H1 (cell line): ENCODE data around the gene CLCNKB.

Experiments used
- BACH1 ChIP-seq: IDR thresholded peaks from 2 replicates; pipeline ENCODE4 v1.6.1; 2012; ENCODE audit warnings: low read length, improper control_type of control experiment
- CBX5 ChIP-seq: fragments of 300-800, 300-1000 bp; sonication (generic); IDR thresholded peaks from 2 replicates; pipeline ENCODE4 v1.7.1; 2016; ENCODE audit warnings: antibody characterized with exemption, low read length, low read depth
- EP300 ChIP-seq, 2 experiments: IDR thresholded peaks; 1 replicate in 1 of 2; 2 replicates in 1 of 2; pipeline ENCODE4 v1.6.1; 2011 to 2012; ENCODE audit warnings: low read depth in 2 of 2, low read length in 2 of 2, mild to moderate bottlenecking in 2 of 2, borderline replicate concordance in 1 of 2, inconsistent platforms in 1 of 2, moderate library complexity in 1 of 2
- EZH2 ChIP-seq: fragments of 200-600 bp; sonication (generic); IDR thresholded peaks from 2 replicates; pipeline ENCODE4 v1.7.1; 2012; ENCODE audit warnings: low read depth, mild to moderate bottlenecking, moderate library complexity, low read length, inconsistent platforms; ENCODE audit not compliant: severe bottlenecking
- GABPA ChIP-seq: IDR thresholded peaks from 2 replicates; pipeline ENCODE4 v1.6.1; 2011; ENCODE audit warnings: mild to moderate bottlenecking, low read length, moderate library complexity, borderline replicate concordance; ENCODE audit not compliant: insufficient read depth
- PHF8 ChIP-seq: fragments of 200-600 bp; sonication (generic); conservative IDR thresholded peaks from 2 replicates; pipeline ENCODE4 v1.7.1; 2012; ENCODE audit warnings: low read depth, mild to moderate bottlenecking, inconsistent platforms, low read length, moderate library complexity
- POLR2A ChIP-seq, 2 experiments: IDR thresholded peaks; 1 replicate in 1 of 2; 2 replicates in 1 of 2; pipeline ENCODE4 v1.6.1; 2011; ENCODE audit warnings: low read depth in 2 of 2, low read length in 2 of 2, mild to moderate bottlenecking in 2 of 2; ENCODE audit errors: control extremely low read depth in 1 of 2
- POLR2AphosphoS5 ChIP-seq: IDR thresholded peaks from 2 replicates; pipeline ENCODE4 v1.6.1; 2011; ENCODE audit warnings: low read depth, low read length
- RAD21 ChIP-seq, 2 experiments: IDR thresholded peaks in 1 of 2; conservative IDR thresholded peaks in 1 of 2; 2 replicates each; pipeline ENCODE4 v1.6.1; 2011; ENCODE audit warnings: low read depth in 2 of 2, low read length in 2 of 2, improper control_type of control experiment in 1 of 2, inconsistent platforms in 1 of 2, mild to moderate bottlenecking in 1 of 2, moderate library complexity in 1 of 2
- SIN3A ChIP-seq, 2 experiments: IDR thresholded peaks in 1 of 2; conservative IDR thresholded peaks in 1 of 2; 2 replicates each; pipeline ENCODE4 v1.6.1; 2011 to 2012; ENCODE audit warnings: low read length in 2 of 2, improper control_type of control experiment in 1 of 2, low read depth in 1 of 2, mild to moderate bottlenecking in 1 of 2
- SP4 ChIP-seq: IDR thresholded peaks from 2 replicates; pipeline ENCODE4 v1.6.1; 2012; ENCODE audit warnings: low read length, inconsistent platforms
- TAF1 ChIP-seq: IDR thresholded peaks from 2 replicates; pipeline ENCODE4 v1.6.1; 2011; ENCODE audit warnings: mild to moderate bottlenecking, low read depth, low read length
- TF ChIP-seq, protein P1 (sequence below), 3 experiments: IDR thresholded peaks; 1 replicate in 2 of 3; 2 replicates in 1 of 3; pipeline versions ENCODE4 v1.5.1 to v1.6.1; 2011; ENCODE audit warnings: low read length in 3 of 3, mild to moderate bottlenecking in 3 of 3, inconsistent platforms in 2 of 3, low read depth in 1 of 3, moderate library complexity in 1 of 3; ENCODE audit not compliant: insufficient read depth in 1 of 3; ENCODE audit errors: control extremely low read depth in 1 of 3

DNA sequence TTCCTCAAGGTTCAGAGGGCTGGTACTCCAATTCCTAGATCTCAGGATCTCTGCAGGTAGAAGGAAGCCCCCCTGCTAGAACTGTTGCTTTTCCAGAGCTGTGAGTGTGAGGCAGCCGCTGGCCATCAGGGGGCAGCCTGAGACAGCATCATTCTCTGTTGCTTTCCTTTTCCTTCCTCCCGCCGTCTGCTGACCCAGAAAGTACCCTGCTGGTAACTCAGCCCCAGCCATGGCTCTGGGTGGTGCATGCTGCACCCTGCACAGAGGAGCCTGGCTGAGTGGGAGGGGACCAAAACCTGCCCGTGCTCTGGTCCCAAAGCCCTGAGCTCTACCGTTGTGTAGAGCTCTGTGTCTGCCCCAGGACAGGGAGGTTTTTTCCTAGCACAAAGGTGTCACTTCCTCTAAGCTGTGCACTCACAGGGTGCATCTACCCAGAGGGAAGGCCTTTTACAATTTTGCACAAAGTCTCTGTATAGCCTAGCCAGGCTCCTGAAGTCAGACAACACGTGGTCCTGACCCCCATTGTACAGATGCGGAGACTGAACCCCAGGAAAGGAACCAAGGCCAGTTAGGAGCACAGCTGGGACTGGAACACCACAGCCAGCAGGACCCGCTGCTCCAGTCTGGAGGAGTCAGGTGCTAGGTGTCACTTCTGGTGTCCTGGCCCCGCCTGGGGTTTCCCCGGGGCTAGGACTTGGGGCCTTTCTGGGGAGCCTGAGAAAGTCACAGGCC lies 35.5 kb downstream of the CLCNKB start:
- TF ChIP-seq CBX5 (no peak), SIN3A (conservative IDR thresholded peaks at IDR 0.05 in 1 of 2, IDR thresholded peaks at IDR 0.05 in 1 of 2; ENCODE audit: low read depth in 1 of 2, low read length in 2 of 2) (no peak), SP4 (no peak), PHF8 (no peak), GABPA (0 out of 2 replicates have a peak, but pooled peaks have one; percentile 20), TAF1 (no peak), RAD21 (IDR thresholded peaks at IDR 0.05 in 1 of 2, conservative IDR thresholded peaks at IDR 0.05 in 1 of 2; ENCODE audit: low read depth in 2 of 2, low read length in 2 of 2) (peak; percentile 98 to 99), BACH1 (no peak), EP300 (IDR thresholded peaks at IDR 0.05; ENCODE audit: borderline replicate concordance in 1 of 2, low read depth in 2 of 2, low read length in 2 of 2) (no peak; a peak in 1 of 3 replicates), EZH2 (no peak), POLR2AphosphoS5 (no peak), POLR2A (IDR thresholded peaks at IDR 0.05; ENCODE audit: control extremely low read depth in 1 of 2, low read depth in 2 of 2, low read length in 2 of 2) (no peak)
- TF ChIP-seq, protein P1, sequence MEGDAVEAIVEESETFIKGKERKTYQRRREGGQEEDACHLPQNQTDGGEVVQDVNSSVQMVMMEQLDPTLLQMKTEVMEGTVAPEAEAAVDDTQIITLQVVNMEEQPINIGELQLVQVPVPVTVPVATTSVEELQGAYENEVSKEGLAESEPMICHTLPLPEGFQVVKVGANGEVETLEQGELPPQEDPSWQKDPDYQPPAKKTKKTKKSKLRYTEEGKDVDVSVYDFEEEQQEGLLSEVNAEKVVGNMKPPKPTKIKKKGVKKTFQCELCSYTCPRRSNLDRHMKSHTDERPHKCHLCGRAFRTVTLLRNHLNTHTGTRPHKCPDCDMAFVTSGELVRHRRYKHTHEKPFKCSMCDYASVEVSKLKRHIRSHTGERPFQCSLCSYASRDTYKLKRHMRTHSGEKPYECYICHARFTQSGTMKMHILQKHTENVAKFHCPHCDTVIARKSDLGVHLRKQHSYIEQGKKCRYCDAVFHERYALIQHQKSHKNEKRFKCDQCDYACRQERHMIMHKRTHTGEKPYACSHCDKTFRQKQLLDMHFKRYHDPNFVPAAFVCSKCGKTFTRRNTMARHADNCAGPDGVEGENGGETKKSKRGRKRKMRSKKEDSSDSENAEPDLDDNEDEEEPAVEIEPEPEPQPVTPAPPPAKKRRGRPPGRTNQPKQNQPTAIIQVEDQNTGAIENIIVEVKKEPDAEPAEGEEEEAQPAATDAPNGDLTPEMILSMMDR (IDR thresholded peaks at IDR 0.05; ENCODE audit: control extremely low read depth in 1 of 3, insufficient read depth in 1 of 3, low read depth in 1 of 3, low read length in 3 of 3) = peak; percentile 94 to 99 (median 97)
